ENCODE data around the gene MAST4.

Gene MAST4

GRCh38 chr5:67176936-67177335 lies 580.7 kb downstream of the MAST4 start:
- no peak for DNase-seq

- DNase-seq: peak; percentile 31
Measured at GRCh38 chr5:67178085-67178484, 581.9 kb downstream of the MAST4 start.

GRCh38 chr5:67178966-67179365 lies 582.8 kb downstream of the MAST4 start:
- DNase-seq: no peak

- DNase-seq: no peak
Measured at GRCh38 chr5:67179697-67180361, 583.6 kb downstream of the MAST4 start.

GRCh38 chr5:67181648-67182221 lies 585.5 kb downstream of the MAST4 start:
- no peak for DNase-seq

- DNase-seq: no peak
Measured at GRCh38 chr5:67182301-67182790, 586.2 kb downstream of the MAST4 start.

- DNase-seq: no peak
Measured at GRCh38 chr5:67183859-67184258, 587.7 kb downstream of the MAST4 start.

- peak; percentile 32 for DNase-seq
Measured at GRCh38 chr5:67187006-67187715, 591.0 kb downstream of the MAST4 start.

GRCh38 chr5:67188274-67189078 lies 592.3 kb downstream of the MAST4 start:
- DNase-seq: peak; percentile 35

- no peak for DNase-seq
Measured at GRCh38 chr5:67189079-67189354, 592.8 kb downstream of the MAST4 start.

- no peak for DNase-seq
Measured at GRCh38 chr5:67189931-67190330, 593.7 kb downstream of the MAST4 start.

- DNase-seq: no peak
Measured at GRCh38 chr5:67190410-67190809, 594.2 kb downstream of the MAST4 start.

- DNase-seq: no peak
Measured at GRCh38 chr5:67190861-67191260, 594.7 kb downstream of the MAST4 start.

GRCh38 chr5:67192719-67193438 lies 596.7 kb downstream of the MAST4 start:
- DNase-seq: no peak

GRCh38 chr5:67193439-67193807 lies 597.2 kb downstream of the MAST4 start:
- DNase-seq: no peak

- DNase-seq: no peak
Measured at GRCh38 chr5:67194166-67194565, 598.0 kb downstream of the MAST4 start.

GRCh38 chr5:67195406-67196275 lies 599.4 kb downstream of the MAST4 start:
- DNase-seq: no peak

- no peak for DNase-seq
Measured at GRCh38 chr5:67196537-67197059, 600.4 kb downstream of the MAST4 start, which contains the start of gene CD180. Gene CD180, minus strand, starts transcription at chr5:67196799. Its CDS starts 158 bp downstream, at chr5:67196641.

- no peak for DNase-seq
Measured at GRCh38 chr5:67197536-67197935, 601.3 kb downstream of the MAST4 start.

GRCh38 chr5:67198917-67199316 lies 602.7 kb downstream of the MAST4 start:
- no peak for DNase-seq

- DNase-seq: no peak
Measured at GRCh38 chr5:67199859-67200258, 603.7 kb downstream of the MAST4 start.

Measured in CD4-positive, alpha-beta T cell treated with Interleukin-4 for 4 hours (primary cell).